ENCODE measurements around the gene GPRC5B. TPM values are rescaled to one million over a fixed set of nuclear protein-coding genes. Genes with fewer than 3 reads are reported as not detected.

GPRC5B gene
- total and polyA plus RNA-seq, 7 experiments from 2014 or later: 0.15 to 9.8 (median 4.8) TPM

DNA sequence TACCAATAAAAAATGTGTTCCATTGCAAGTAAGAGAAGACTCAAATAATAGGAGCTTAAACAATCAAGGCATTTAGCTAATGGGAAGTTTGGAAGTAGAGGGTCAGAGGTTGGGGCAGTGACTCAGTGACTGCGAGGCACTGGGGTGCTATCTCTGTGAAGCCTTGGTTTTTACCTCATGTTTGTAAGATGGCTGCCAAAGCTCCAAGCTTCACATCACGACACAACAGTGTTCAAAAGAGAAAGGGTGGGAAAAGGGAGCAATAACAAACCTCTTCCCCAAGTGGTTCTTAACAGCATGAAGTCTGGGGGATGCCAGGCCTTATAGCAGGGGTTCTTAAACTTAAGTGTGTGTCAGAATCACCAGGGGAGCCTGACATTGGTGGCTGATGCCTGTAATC is 26.6 kb upstream of the GPRC5B start:
- peaks cover 9 to 20% (median 14%) of the 10 kb centered on the region in 5 donors for H3K27me3 Mint-ChIP-seq
- Histone ChIP-seq H3K9me3 (ENCODE audit: control insufficient read depth in 2 of 3, low read length in 3 of 3) (no peaks in the 10 kb centered on the region), H3K36me3 (ENCODE audit: control insufficient read depth in 2 of 3, insufficient read depth in 3 of 3, low read length in 3 of 3) (no peaks in the 10 kb centered on the region), H3K4me1 (ENCODE audit: control insufficient read depth in 2 of 2, insufficient read depth in 2 of 2, low read length in 2 of 2) (no peaks in the 10 kb centered on the region), H3K27ac (ENCODE audit: low read depth, low read length) (no peak overlapping the region), H3K27me3 (ENCODE audit: control insufficient read depth in 2 of 2, insufficient read depth in 2 of 2, low read length in 2 of 2) (no peaks in the 10 kb centered on the region), H3K4me3 (ENCODE audit: low read length) (no peak overlapping the region)
- CTCF ChIA-PET: no interaction called here
- no peak for DNase-seq
- POLR2A ChIA-PET: no interaction called here
- H3K4me1 Mint-ChIP-seq: peaks cover 7 to 12% (median 10%) of the 10 kb centered on the region in 7 donors
- ATAC-seq: no peak
- H3K9me3 Mint-ChIP-seq: peaks cover 0 to 4% (median 0%) of the 10 kb centered on the region in 11 donors
- H3K36me3 Mint-ChIP-seq: no peaks in the 10 kb centered on the region
- H3K27ac Mint-ChIP-seq: no peak overlapping the region
- intact Hi-C loops (cut with micrococcal nuclease): no loop called here
- H3K4me3 Mint-ChIP-seq: no peak overlapping the region

GRCh38 chr16:19909750-19910322 is 25.2 kb upstream of the GPRC5B start:
- Histone ChIP-seq H3K4me3 (ENCODE audit: low read length) (no peak overlapping the region), H3K4me1 (ENCODE audit: control insufficient read depth in 2 of 2, insufficient read depth in 2 of 2, low read length in 2 of 2) (no peaks in the 10 kb centered on the region), H3K36me3 (ENCODE audit: control insufficient read depth in 2 of 3, insufficient read depth in 3 of 3, low read length in 3 of 3) (no peaks in the 10 kb centered on the region), H3K27me3 (ENCODE audit: control insufficient read depth in 2 of 2, insufficient read depth in 2 of 2, low read length in 2 of 2) (no peaks in the 10 kb centered on the region), H3K27ac (ENCODE audit: low read depth, low read length) (no peak overlapping the region), H3K9me3 (ENCODE audit: control insufficient read depth in 2 of 3, low read length in 3 of 3) (no peaks in the 10 kb centered on the region)
- Mint-ChIP-seq H3K4me1 (peaks cover 7 to 12% (median 10%) of the 10 kb centered on the region in 7 donors), H3K9me3 (peaks cover 0 to 4% (median 0%) of the 10 kb centered on the region in 11 donors), H3K27me3 (peaks cover 9 to 20% (median 14%) of the 10 kb centered on the region in 5 donors), H3K36me3 (no peaks in the 10 kb centered on the region), H3K4me3 (no peak overlapping the region), H3K27ac (no peak overlapping the region)
- intact Hi-C loops (cut with micrococcal nuclease): no loop called here
- DNase-seq (no peak), ATAC-seq (no peak)
- POLR2A ChIA-PET: no interaction called here
- CTCF ChIA-PET: no interaction called here

DNA sequence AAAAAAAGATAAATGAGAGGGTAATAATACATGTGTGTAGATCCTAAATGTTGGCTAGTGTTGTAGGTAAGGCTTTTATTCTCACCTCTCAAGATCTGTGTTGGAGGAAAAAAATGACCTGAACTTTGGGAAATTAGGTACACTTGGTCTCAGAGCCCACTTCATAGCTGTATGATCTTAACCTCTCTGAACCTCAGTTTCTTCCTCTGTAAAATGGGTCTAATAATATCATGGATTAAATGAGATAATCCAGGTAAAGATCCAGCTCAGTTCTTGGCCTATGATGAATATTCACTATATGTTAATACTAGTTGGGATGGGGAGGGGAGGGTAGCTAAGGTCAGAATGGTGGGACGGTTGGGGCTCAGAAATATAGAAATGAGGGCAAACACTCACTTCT is 24.3 kb upstream of the GPRC5B start:
- intact Hi-C loops (cut with micrococcal nuclease): no loop called here
- no peaks in the 10 kb centered on the region for H3K36me3 Mint-ChIP-seq
- no peak overlapping the region for H3K4me3 ChIP-seq (ENCODE audit: low read length)
- H3K27me3 ChIP-seq (ENCODE audit: control insufficient read depth in 2 of 2, insufficient read depth in 2 of 2, low read length in 2 of 2): no peaks in the 10 kb centered on the region
- peaks cover 10 to 20% (median 14%) of the 10 kb centered on the region in 5 donors for H3K27me3 Mint-ChIP-seq
- H3K4me1 Mint-ChIP-seq: peaks cover 7 to 12% (median 10%) of the 10 kb centered on the region in 7 donors
- no peaks in the 10 kb centered on the region for H3K9me3 ChIP-seq (ENCODE audit: control insufficient read depth in 2 of 3, low read length in 3 of 3)
- no peak for ATAC-seq
- POLR2A ChIA-PET: no interaction called here
- H3K4me1 ChIP-seq (ENCODE audit: control insufficient read depth in 2 of 2, insufficient read depth in 2 of 2, low read length in 2 of 2): no peaks in the 10 kb centered on the region
- CTCF ChIA-PET: interaction anchor here (1.2 kb wide), 1 partner anchor 78 kb away, joined by 4 read pairs; no protein-coding TSS in a partner anchor
- H3K27ac ChIP-seq (ENCODE audit: low read depth, low read length): no peak overlapping the region
- no peaks in the 10 kb centered on the region for H3K36me3 ChIP-seq (ENCODE audit: control insufficient read depth in 2 of 3, insufficient read depth in 3 of 3, low read length in 3 of 3)
- DNase-seq: no peak
- peaks cover 0 to 4% (median 0%) of the 10 kb centered on the region in 11 donors for H3K9me3 Mint-ChIP-seq
- no peak overlapping the region for H3K4me3 Mint-ChIP-seq
- peak overlapping the region in 1 of 9 donors; percentile 76 for H3K27ac Mint-ChIP-seq

- peak; percentile 49 to 80 (median 73) for DNase-seq
- Mint-ChIP-seq H3K27ac (peak overlapping the region in 4 of 9 donors; percentile 23 to 84 (median 34)), H3K4me3 (peak overlapping the region; percentile 23 to 79 (median 72)), H3K9me3 (peaks cover 0 to 4% (median 0%) of the 10 kb centered on the region in 11 donors), H3K36me3 (no peaks in the 10 kb centered on the region), H3K27me3 (peaks cover 10 to 20% (median 14%) of the 10 kb centered on the region in 5 donors), H3K4me1 (peaks cover 7 to 12% (median 10%) of the 10 kb centered on the region in 7 donors)
- Histone ChIP-seq H3K4me3 (ENCODE audit: low read length) (peak overlapping the region; percentile 21), H3K27ac (ENCODE audit: low read depth, low read length) (no peak overlapping the region), H3K27me3 (ENCODE audit: control insufficient read depth in 2 of 2, insufficient read depth in 2 of 2, low read length in 2 of 2) (no peaks in the 10 kb centered on the region), H3K9me3 (ENCODE audit: control insufficient read depth in 2 of 3, low read length in 3 of 3) (no peaks in the 10 kb centered on the region), H3K36me3 (ENCODE audit: control insufficient read depth in 2 of 3, insufficient read depth in 3 of 3, low read length in 3 of 3) (no peaks in the 10 kb centered on the region), H3K4me1 (ENCODE audit: control insufficient read depth in 2 of 2, insufficient read depth in 2 of 2, low read length in 2 of 2) (no peaks in the 10 kb centered on the region)
- ChIA-PET POLR2A (no interaction called here), CTCF (interaction anchor here (0.6 to 1.5 kb wide), 15 partner anchors 9 to 786 kb away, joined by 3 to 7 read pairs (median 3); partner anchors contain the start of gene VPS35L)
- peak; percentile 99 for ATAC-seq
- intact Hi-C loops (cut with micrococcal nuclease): loop anchor here in 1 of 2 donors (1.0 kb wide), 2 partner anchors 393 to 478 kb away; no protein-coding TSS in a partner anchor
These were observed 22.7 kb upstream of the GPRC5B start for GRCh38 chr16:19907161-19907992.

GRCh38 chr16:19901164-19901563 is 16.5 kb upstream of the GPRC5B start:
- peaks cover 4 to 9% (median 6%) of the 10 kb centered on the region in 5 donors for H3K27me3 Mint-ChIP-seq
- DNase-seq: no peak
- CTCF ChIA-PET: no interaction called here
- intact Hi-C loops (cut with micrococcal nuclease): no loop called here
- POLR2A ChIA-PET: no interaction called here
- peaks cover 0 to 2% (median 0%) of the 10 kb centered on the region in 11 donors for H3K9me3 Mint-ChIP-seq
- H3K4me1 ChIP-seq (ENCODE audit: control insufficient read depth in 2 of 2, insufficient read depth in 2 of 2, low read length in 2 of 2): no peaks in the 10 kb centered on the region
- H3K27me3 ChIP-seq (ENCODE audit: control insufficient read depth in 2 of 2, insufficient read depth in 2 of 2, low read length in 2 of 2): no peaks in the 10 kb centered on the region
- no peaks in the 10 kb centered on the region for H3K36me3 ChIP-seq (ENCODE audit: control insufficient read depth in 2 of 3, insufficient read depth in 3 of 3, low read length in 3 of 3)
- no peak for ATAC-seq
- peaks cover 0 to 5% (median 2%) of the 10 kb centered on the region in 7 donors for H3K4me1 Mint-ChIP-seq
- peaks cover 0 to 3% (median 0%) of the 10 kb centered on the region in 5 donors for H3K36me3 Mint-ChIP-seq
- no peak overlapping the region for H3K4me3 Mint-ChIP-seq
- H3K9me3 ChIP-seq (ENCODE audit: control insufficient read depth in 2 of 3, low read length in 3 of 3): no peaks in the 10 kb centered on the region
- H3K27ac Mint-ChIP-seq: no peak overlapping the region
- no peak overlapping the region for H3K27ac ChIP-seq (ENCODE audit: low read depth, low read length)
- no peak overlapping the region for H3K4me3 ChIP-seq (ENCODE audit: low read length)

DNA sequence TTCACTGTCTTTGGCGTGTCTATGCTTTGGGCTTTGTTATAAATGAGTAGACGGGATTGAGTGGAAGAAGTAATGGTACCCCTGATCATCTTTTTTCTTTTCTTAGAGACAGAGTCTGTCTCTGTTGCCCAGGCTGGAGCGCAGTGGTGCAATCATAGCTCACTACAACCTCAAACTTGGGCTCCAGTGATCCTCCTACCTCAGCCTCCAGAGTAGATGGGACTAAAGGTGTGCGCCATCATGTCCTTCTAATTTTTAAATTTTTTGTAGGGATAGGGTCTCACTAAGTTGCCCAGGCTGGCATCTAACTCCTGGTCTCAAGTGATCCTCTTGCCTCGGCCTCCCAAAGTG is 14.9 kb upstream of the GPRC5B start:
- H3K4me1 Mint-ChIP-seq: peaks cover 0 to 5% (median 2%) of the 10 kb centered on the region in 7 donors
- H3K4me3 Mint-ChIP-seq: no peak overlapping the region
- Histone ChIP-seq H3K4me3 (ENCODE audit: low read length) (no peak overlapping the region), H3K9me3 (ENCODE audit: control insufficient read depth in 2 of 3, low read length in 3 of 3) (no peaks in the 10 kb centered on the region), H3K27me3 (ENCODE audit: control insufficient read depth in 2 of 2, insufficient read depth in 2 of 2, low read length in 2 of 2) (no peaks in the 10 kb centered on the region), H3K4me1 (ENCODE audit: control insufficient read depth in 2 of 2, insufficient read depth in 2 of 2, low read length in 2 of 2) (no peaks in the 10 kb centered on the region), H3K27ac (ENCODE audit: low read depth, low read length) (no peak overlapping the region), H3K36me3 (ENCODE audit: control insufficient read depth in 2 of 3, insufficient read depth in 3 of 3, low read length in 3 of 3) (no peaks in the 10 kb centered on the region)
- H3K36me3 Mint-ChIP-seq: peaks cover 0 to 3% (median 0%) of the 10 kb centered on the region in 5 donors
- H3K27ac Mint-ChIP-seq: no peak overlapping the region
- ATAC-seq (no peak), DNase-seq (no peak)
- peaks cover 4 to 9% (median 6%) of the 10 kb centered on the region in 5 donors for H3K27me3 Mint-ChIP-seq
- peaks cover 0 to 2% (median 0%) of the 10 kb centered on the region in 11 donors for H3K9me3 Mint-ChIP-seq
- intact Hi-C loops (cut with micrococcal nuclease): loop anchor here in 1 of 2 donors (2.0 kb wide), 1 partner anchor 483 kb away; no protein-coding TSS in a partner anchor
- CTCF ChIA-PET: interaction anchor here (0.7 kb wide), 2 partner anchors 11 to 127 kb away, joined by 3 read pairs; no protein-coding TSS in a partner anchor
- POLR2A ChIA-PET: no interaction called here
